ENCODE measurements around the gene EVL.

Gene EVL

DNA sequence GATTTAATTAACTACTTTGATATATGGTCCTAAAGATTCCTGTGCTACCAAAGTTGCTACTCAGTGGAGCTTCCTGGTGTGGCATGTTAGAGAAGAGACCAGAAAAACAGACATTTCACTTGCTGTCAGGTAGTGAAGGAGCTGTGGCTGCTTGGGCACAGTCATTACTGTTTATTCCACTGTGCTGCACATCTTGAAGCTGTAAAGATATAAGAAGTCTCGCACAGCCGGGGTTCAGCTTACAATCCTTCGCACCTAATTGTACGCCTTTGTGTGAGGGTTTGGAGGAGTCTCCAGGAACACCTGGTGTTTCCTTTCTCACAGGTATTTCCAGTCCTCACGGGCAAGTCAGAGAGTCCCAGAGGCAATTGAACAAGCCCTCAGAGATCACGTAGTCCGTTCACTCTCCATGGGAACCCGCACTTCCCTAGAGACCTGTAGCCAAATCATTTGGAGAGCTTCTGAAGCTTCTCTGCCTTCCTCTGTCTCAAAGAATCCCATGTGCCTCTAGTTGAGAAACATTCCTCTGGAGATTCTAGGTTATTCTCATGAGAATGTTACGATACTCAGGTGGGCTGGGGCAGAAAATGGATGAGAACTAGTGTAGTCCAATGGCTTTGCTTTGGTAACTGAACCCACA lies 4.1 kb downstream of the EVL start:
- H3K4me1 ChIP-seq (ENCODE audit: low read length) = peaks cover 31% of the 10 kb centered on the region
- no peaks in the 10 kb centered on the region for H3K79me2 ChIP-seq (ENCODE audit: low read length)
- no peaks in the 10 kb centered on the region for H3K36me3 ChIP-seq (replicated peaks; ENCODE audit: low read depth, low read length)
- no peaks in the 10 kb centered on the region for H3K9me3 ChIP-seq (ENCODE audit: insufficient read depth, low read length)
- no peak overlapping the region for H3K9ac ChIP-seq (ENCODE audit: low read length)
- H3K4me2 ChIP-seq (ENCODE audit: low read length) = 0 out of 2 replicates have a peak overlapping the region, but pooled peaks have one; percentile 6
- H3K27ac ChIP-seq (ENCODE audit: low read length) = no peak overlapping the region
- no peak overlapping the region for H3K4me3 ChIP-seq (ENCODE audit: low read length)
- TF ChIP-seq EZH2phosphoT487 (IDR thresholded peaks at IDR 0.05; ENCODE audit: low read depth) = no peak
- TF ChIP-seq, protein P1, sequence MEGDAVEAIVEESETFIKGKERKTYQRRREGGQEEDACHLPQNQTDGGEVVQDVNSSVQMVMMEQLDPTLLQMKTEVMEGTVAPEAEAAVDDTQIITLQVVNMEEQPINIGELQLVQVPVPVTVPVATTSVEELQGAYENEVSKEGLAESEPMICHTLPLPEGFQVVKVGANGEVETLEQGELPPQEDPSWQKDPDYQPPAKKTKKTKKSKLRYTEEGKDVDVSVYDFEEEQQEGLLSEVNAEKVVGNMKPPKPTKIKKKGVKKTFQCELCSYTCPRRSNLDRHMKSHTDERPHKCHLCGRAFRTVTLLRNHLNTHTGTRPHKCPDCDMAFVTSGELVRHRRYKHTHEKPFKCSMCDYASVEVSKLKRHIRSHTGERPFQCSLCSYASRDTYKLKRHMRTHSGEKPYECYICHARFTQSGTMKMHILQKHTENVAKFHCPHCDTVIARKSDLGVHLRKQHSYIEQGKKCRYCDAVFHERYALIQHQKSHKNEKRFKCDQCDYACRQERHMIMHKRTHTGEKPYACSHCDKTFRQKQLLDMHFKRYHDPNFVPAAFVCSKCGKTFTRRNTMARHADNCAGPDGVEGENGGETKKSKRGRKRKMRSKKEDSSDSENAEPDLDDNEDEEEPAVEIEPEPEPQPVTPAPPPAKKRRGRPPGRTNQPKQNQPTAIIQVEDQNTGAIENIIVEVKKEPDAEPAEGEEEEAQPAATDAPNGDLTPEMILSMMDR (IDR thresholded peaks at IDR 0.05; ENCODE audit: low read depth, low read length) = no peak
- no peaks in the 10 kb centered on the region for H4K20me1 ChIP-seq (ENCODE audit: insufficient read depth, low read length)
- H3K27me3 ChIP-seq (ENCODE audit: low read depth, low read length) = no peaks in the 10 kb centered on the region
- H2AFZ ChIP-seq (ENCODE audit: low read depth, low read length) = no peak overlapping the region

- Histone ChIP-seq H3K79me2 (ENCODE audit: low read length) (no peaks in the 10 kb centered on the region), H3K9ac (ENCODE audit: low read length) (no peak overlapping the region)
These were observed 5.1 kb downstream of the EVL start for GRCh38 chr14:100070310-100070709.

GRCh38 chr14:100071545-100071944 lies 6.3 kb downstream of the EVL start:
- no peak overlapping the region for H2AFZ ChIP-seq (ENCODE audit: low read depth, low read length)

More at GRCh38 chr14:100070310-100070709, 5.1 kb downstream of the EVL start:
- Histone ChIP-seq H3K27me3 (ENCODE audit: low read depth, low read length) (no peaks in the 10 kb centered on the region), H4K20me1 (ENCODE audit: insufficient read depth, low read length) (no peaks in the 10 kb centered on the region), H3K4me1 (ENCODE audit: low read length) (peaks cover 21% of the 10 kb centered on the region), H3K4me3 (ENCODE audit: low read length) (no peak overlapping the region), H2AFZ (ENCODE audit: low read depth, low read length) (no peak overlapping the region), H3K4me2 (ENCODE audit: low read length) (no peak overlapping the region), H3K9me3 (ENCODE audit: insufficient read depth, low read length) (no peaks in the 10 kb centered on the region), H3K36me3 (replicated peaks; ENCODE audit: low read depth, low read length) (no peaks in the 10 kb centered on the region), H3K27ac (ENCODE audit: low read length) (no peak overlapping the region)
- TF ChIP-seq, protein P1 (IDR thresholded peaks at IDR 0.05; ENCODE audit: low read depth, low read length) = no peak
- no peak for TF ChIP-seq EZH2phosphoT487 (IDR thresholded peaks at IDR 0.05; ENCODE audit: low read depth)

GRCh38 chr14:100072783-100073346 lies 7.6 kb downstream of the EVL start:
- TF ChIP-seq, protein P1 (IDR thresholded peaks at IDR 0.05; ENCODE audit: low read depth, low read length) = peak; percentile 76
- no peak for TF ChIP-seq EZH2phosphoT487 (IDR thresholded peaks at IDR 0.05; ENCODE audit: low read depth)
- Histone ChIP-seq H3K4me3 (ENCODE audit: low read length) (peak overlapping the region; percentile 76), H3K36me3 (replicated peaks; ENCODE audit: low read depth, low read length) (no peaks in the 10 kb centered on the region), H3K27ac (ENCODE audit: low read length) (peak overlapping the region; percentile 33; the same call in 1 of the 2 replicates), H3K27me3 (ENCODE audit: low read depth, low read length) (no peaks in the 10 kb centered on the region), H3K9ac (ENCODE audit: low read length) (peak overlapping the region; percentile 52), H2AFZ (ENCODE audit: low read depth, low read length) (peak overlapping the region; percentile 84; the same call in 1 of the 2 replicates), H3K79me2 (ENCODE audit: low read length) (no peaks in the 10 kb centered on the region), H3K4me1 (ENCODE audit: low read length) (peaks cover 17% of the 10 kb centered on the region), H3K4me2 (ENCODE audit: low read length) (peak overlapping the region; percentile 94), H3K9me3 (ENCODE audit: insufficient read depth, low read length) (no peaks in the 10 kb centered on the region), H4K20me1 (ENCODE audit: insufficient read depth, low read length) (no peaks in the 10 kb centered on the region)

More at GRCh38 chr14:100071545-100071944, 6.3 kb downstream of the EVL start:
- H4K20me1 ChIP-seq (ENCODE audit: insufficient read depth, low read length) = no peaks in the 10 kb centered on the region
- peaks cover 17% of the 10 kb centered on the region for H3K4me1 ChIP-seq (ENCODE audit: low read length)
- H3K36me3 ChIP-seq (replicated peaks; ENCODE audit: low read depth, low read length) = no peaks in the 10 kb centered on the region
- no peaks in the 10 kb centered on the region for H3K27me3 ChIP-seq (ENCODE audit: low read depth, low read length)
- TF ChIP-seq EZH2phosphoT487 (IDR thresholded peaks at IDR 0.05; ENCODE audit: low read depth) = no peak
- TF ChIP-seq, protein P1 (IDR thresholded peaks at IDR 0.05; ENCODE audit: low read depth, low read length) = no peak
- H3K27ac ChIP-seq (ENCODE audit: low read length) = no peak overlapping the region
- no peaks in the 10 kb centered on the region for H3K9me3 ChIP-seq (ENCODE audit: insufficient read depth, low read length)
- H3K4me2 ChIP-seq (ENCODE audit: low read length) = no peak overlapping the region
- H3K4me3 ChIP-seq (ENCODE audit: low read length) = no peak overlapping the region
- H3K9ac ChIP-seq (ENCODE audit: low read length) = no peak overlapping the region
- no peaks in the 10 kb centered on the region for H3K79me2 ChIP-seq (ENCODE audit: low read length)
